HG02840 (cell line): Measurements from ENCODE around the gene AIFM2.
A peak's percentile ranks its signal among the peaks of the same experiment; 100 is the strongest.

Source experiments
- ATAC-seq: cut with Tn5 transposase; IDR thresholded peaks from one replicate; pipeline ENCODE4 v1.9.1; 2021; ENCODE audit warnings: mild to moderate bottlenecking, moderate library complexity, moderate number of reproducible peaks; ENCODE audit not compliant: unreplicated experiment, low FRiP score

Gene AIFM2

DNA sequence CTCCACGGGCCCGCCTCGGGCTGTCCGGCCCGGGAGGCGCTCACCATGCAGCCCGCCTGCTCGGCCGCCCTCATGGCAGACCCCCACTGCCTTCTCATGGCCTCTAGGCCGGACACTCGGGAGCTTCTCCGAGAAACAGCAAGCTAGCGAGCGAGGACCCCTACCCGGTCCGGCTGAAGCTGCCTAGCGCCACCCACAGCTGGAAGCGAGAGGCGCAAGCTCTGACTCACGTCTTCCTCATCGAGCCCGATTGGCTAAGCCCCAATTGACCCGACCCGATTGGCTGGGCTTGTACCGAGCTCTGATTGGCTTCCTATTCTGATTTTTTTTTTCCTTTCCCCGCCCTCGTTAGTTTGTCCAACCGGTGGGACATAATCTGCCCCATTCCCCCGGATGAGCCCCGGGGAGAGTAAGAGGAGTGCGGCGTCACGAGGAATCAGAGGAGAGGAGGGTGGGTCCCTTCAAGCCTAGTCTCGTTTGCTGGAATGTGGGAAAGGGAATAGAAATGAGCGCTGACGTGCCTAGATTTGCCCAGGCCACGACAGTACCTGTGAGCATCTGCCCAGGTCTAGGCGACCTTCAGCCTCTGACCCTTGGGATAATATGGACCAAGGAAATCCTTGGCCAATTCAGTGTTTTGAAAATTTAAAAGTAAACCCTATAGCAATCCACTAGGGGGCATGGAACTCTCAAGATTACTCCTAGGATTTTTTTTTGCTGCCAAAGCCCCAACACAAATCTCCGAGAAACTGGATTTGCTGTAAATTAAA is 14.0 kb upstream of the AIFM2 start, which contains the start of gene TYSND1:
Gene TYSND1, minus strand, starts transcription at position 212 of the 770 bp plus-strand sequence. Its CDS starts 114 bp downstream, at position 98.
- peak; percentile 92 for ATAC-seq

DNA sequence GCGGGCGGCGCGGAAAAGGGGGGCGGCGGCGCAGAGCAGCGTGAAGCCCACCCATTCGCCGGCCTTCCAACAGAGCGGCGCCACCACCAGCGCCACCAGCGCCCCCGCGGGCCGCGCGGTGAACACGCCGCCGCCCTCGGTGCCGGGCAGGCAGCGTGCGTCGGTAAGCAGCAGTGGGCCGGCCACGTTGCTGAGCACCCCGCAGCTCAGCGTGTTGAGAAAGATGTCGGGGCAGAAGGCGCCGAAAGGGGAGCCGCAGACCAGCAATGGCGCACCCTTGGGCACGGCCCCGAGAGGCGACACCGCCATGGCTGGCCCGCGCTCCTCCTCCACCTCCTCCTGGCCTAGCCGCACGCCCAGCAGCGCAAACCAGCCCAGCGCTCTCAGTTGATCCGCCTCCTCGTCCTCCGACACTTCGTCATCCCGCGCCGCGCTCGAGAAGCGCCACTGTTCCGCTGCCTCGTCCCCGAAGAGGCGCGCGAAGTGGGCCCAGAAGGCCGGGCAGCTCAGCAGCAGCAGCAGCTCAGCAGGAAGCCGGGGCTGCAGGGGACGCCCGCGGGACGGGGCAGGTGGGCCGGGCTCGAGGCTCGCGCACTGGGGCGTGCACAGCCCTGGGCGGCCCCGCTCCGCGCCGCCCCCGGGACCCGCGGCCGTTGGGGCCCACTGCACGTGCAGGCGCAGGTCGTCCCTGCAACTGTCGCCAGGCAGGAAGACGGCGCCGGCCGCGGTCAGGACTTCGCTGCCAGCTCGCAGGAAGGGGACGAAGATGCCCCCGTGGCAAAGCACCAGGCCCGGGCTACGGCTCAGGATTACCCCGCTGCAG is 13.3 kb upstream of the AIFM2 start:
- ATAC-seq, result peak; percentile 49

DNA sequence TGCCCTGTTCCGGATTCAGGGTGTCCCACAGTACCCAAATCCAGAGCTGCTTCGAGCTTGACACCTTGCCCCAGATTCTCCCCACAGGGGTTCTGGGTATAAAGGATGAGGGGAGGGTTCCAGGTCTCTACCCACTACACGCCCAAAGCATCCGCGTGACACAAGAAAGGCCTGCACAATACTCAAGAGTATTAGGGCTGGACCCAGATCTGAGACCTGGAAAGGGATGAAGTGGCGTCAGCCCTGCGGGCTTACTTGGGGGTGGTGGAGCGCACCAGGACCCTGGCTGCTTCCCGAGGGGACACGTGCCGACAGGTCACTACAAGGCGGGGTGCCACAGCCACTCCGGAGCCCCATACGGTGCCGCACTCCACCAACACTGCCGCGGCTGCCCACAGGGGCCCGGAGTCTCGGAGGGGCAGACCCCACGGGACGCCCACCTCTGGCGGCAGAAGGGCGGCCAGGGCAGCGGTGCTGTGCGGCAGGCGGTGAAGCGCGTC is 12.6 kb upstream of the AIFM2 start:
- peak; percentile 3 for ATAC-seq

DNA sequence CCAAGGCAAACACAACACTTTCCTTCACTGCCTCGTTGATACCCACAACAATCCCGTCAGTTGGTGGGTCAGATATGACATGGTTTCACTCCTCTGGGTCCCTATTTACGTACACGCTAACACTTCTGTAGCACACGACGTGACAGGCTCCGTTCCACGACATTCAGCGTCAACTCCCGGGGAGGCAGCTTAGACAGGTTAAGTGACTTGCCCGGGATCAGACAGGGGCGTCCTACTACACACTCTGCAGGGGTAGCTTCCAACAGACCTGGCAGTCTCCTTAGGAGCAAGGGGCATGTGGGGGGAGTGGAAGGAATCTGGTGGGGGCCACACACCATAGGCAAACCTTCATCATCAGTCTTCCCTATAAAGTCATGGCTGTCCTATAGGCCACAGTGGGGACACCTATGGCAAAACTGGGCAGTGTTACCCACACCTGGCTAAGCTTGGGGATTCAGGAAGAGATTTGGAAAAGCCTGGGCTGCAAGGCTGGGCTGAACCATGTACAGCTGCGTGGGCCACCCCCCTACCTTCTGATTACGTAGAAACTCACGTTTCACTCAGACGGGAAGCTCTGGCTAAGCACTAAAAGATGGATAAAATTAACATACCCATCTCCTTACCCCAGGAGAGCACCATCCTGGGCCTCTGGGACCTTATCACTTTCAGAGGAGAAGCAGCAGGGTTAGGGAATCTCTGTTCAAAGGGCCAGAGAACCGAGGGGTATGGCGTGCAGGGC is 11.9 kb upstream of the AIFM2 start:
- ATAC-seq, result no peak

DNA sequence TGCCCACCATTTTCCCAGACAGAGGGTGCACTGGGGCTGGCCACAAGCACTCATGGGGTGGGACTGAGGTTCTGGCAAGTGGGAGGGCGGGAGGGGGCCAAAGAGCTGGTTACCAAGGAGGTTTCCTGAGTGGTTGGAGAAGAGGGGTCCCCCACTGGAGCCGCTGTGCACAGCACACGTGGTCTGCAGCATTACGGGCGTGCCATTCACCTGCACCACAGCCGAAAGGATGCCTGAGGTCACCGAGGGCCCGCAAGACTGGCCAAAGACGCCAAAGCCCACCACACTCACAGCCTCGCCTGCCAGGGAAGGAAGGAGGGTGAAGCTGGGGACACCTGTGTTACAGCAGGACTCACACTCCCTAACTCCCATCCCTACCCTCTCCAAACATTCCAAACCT is 9.9 kb upstream of the AIFM2 start:
- ATAC-seq, result no peak

DNA sequence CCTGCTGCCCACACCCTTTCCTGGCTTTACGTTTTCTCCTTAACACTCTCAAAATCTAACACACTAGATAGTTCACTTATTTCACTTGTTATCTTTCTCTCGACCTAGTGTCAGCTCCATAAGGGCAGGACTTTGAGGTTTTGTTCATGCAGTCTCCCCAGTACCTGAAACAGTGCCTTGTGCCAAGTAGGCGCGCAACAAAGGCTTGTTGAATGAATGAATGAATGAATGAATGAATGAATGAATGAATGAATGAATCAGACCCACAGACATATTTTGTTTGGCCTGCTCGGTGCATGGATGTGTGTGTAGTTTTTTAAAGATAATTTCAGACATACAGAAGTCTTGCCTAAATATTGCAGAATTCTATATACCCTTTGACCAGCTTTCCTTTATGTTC is 7.7 kb upstream of the AIFM2 start:
- no peak for ATAC-seq

DNA sequence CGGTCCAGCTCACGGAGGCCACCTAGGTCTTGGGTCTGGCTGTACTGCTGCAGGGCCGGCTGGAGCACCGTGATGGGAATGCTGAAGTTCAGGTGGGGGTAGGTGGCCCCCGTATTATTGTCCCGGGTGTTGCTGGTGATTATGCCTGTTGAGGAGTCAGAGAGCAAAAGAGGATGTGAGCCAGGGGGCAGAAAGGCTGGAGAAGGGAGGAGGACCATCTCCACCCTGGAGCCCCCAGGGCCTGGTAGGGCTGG is 7.3 kb upstream of the AIFM2 start:
- no peak for ATAC-seq

DNA sequence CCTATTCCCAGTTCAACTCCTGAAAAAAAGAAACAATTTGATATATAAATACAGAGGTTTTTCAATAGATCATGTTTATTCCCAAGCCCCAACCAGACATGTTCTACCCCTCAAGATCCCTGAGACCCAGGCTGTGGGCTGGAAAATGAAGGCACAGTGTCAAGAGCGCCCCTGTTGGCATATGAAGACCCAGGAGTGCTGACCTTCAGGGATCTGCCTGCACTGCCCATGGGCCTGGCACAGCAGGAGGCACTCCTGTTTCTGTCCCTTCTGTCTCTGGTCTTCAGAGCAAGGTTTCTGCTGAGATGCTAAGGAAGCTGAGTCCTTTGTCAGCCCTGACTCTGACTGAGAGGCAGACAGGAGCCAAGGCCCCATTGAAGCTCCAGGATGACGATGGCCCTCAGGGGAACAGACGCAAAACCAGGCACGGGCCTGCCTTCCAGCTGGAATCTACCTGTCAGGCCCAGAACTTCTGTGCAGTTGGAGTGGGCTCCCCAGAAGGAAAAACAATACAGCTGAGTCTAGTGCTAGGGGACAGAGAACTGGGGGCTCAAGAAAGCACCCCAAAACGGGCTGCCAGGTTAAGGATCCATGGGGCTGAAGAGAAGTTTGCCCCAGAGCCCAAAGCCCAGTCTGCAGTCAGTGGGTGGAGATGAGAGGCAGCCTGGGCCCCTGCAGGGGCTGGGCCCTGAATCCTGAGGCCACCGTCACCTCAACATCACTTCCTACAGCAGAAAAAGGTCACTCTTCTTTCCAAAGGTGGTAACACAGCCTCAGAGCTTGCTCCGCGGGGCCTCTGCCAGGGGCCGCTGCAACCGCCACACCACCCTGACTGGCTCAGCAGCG is 6.7 kb upstream of the AIFM2 start:
- no peak for ATAC-seq

DNA sequence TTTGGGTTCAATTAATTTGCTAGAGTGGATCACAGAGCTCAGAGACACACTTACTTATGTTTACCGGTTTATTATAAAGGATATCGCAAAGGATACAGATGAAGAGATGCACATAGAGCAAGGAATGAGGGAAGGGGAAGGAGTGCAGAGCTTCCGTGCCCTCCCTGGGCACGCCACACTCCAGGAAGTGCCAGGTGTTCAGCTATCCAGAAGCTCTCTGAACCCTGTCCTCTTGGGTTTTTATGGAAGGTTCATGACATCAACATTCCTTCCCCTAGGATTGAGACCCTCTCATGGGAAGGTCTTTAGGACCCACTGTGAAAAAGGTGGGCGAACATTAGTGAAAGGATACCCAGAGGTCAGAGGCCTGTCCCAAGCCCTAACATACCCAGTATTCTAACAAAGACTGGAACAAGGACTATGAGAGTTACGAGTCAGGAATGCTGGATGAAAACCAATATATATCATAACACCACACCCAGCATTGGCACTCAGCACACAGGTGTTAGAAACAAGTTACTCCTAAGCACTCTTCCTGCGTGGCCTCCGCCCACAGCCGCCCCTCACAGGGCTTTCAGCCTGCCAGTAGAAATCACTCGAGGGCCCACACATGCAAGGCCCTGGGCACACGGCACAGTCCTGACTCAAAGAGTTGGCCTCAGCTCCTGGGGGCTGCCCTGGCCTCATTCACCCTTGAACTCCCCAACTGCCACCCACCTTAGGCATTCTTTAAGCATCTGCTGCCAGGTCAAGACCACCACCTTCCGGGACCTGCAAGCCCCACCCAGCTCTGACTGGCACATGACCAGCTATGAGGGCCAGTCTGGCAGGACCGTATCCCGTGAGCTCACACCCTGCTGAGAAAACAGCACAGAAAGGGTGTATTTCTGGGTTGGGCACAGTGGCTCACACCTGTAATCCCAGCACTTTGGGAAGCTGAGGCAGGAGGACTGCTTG is 5.6 kb upstream of the AIFM2 start:
- ATAC-seq, result no peak

DNA sequence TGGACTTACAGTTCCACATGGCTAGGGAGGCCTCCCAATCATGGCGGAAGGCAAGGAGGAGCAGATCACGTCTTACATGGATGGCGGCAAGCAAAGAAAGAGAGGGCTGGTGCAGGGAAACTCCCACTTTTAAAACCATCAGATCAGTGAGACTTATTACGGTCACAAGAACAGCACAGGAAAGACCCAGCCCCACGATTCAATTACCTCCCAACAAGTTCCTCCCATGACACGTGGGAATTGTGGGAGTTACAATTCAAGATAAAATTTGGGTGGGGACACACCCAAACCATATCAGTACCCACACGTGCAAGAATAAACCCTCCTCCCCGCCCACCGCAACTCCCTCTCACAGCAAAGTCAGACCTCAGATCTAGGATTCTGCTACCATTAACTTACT is 4.5 kb upstream of the AIFM2 start:
- ATAC-seq, result no peak

DNA sequence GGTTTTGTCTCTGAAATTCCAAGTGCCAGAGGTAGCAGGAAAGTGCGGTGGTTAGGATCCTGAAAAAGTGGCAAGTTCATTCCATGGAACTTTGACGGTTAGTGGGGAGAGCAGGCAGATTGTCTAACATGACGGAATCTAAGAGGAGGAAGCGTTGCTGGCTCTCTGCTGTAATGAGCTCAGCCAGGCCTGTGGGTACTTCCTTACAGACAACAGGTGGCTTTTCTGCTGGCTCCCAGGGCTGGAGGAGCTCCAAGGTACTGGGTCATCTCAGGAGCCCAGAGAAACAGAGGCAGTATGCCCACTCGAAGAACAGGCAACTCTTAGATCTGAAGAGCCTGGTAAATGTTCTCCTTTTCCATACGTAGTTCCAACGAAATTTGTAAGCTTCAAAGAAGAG is 3.1 kb upstream of the AIFM2 start:
- ATAC-seq, result no peak

DNA sequence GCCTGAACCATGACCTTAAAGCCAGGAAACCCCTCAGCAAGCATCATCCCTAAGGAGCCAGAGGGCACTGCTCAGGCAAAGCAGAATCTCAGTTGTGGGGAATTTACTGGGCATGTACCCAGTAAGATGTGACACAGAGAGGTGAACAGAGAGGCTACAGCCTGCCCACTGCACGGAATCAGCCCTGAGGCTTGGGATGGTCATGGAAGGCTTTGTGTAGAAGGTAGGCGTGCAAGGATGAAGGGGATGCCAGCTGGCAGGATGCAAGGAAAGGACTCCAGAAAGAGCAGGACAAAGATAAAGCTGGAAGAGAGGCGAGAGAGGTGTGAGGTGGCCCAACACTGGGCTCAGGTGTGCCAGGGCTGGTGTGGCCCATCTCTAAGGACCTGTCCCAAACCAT is 2.4 kb upstream of the AIFM2 start:
- ATAC-seq, result no peak

DNA sequence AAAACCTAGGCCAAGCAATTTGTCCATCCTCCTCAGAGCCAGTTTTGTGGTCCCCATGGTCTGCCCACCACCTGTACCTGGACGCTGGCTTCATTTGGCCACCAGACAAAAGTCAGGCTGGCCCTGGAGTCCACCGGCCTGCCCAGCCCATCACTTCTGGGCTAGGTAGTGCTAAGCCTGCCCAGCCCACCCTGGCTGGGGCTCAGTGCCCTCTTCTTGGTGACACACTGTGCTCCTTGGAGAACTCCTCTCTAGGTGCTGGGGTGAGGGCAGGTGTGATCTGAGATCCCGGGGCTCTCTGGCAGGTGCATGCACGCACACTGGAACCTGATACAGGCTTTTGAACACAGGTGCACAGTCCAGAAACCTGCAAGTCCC is 1.1 kb downstream of the AIFM2 start:
- no peak for ATAC-seq

DNA sequence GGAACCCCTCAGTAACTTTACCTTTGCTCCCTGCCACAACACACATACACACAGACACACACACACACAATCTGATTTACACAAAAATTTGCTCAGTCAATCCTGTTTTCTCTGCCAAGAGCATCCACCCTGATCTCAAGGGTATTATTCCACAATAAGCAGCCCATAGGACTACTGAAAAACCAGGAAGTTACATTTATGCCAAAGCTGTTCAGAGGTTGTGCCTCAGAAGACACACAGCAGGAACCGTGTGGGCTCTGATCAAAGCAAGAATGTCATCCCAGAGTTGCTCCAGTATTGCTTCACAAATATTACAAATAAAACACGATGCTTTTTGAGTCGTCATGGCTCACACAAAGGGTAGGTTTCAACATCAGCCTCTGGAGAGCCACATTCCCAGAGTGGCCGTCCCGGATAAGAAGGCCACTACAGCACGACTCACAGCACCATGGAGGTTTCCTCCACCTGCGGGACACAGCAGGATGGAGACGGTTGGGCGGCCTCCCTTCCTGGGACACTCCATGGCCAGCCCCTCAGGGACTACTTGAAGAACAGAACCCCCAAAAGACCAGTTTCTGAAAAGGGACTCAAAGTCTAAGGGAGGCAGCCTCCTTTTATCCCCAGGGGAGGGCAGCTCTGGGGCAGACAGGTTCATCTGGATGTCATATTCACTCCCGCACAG is 1.6 kb downstream of the AIFM2 start:
- ATAC-seq, result no peak

DNA sequence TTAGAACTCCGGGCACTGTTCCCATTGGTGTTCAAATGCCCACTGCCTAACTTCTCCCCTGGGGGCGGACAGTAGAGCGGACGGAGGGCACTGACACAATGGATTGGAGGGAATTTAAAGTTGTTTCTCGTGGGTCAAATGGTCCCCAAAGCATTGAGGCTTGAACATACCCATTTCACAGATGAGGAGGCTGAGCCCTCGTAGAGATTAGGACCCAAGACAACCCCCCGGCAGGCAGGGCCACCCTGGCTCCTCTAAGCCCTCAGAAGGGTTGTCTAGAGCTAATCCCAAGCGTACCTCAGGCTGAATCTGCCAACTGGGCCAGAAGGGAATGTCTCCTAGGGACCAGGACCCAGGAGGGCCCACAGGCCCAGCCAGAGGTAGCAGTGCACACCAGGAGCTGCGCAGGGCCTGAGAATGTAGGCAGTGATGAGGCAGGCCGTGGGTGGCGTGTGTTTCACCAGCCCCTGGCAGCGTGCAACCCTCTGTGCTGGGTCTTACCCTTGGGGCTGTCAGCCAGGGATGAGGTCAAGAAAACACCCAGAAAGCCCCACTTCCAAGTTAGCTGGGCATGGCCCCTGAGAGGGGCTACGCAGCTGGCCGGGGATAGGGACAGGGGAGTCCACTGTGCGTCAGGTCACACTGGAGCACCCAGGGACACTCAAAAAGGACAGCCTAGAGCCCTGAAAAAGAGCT is 5.8 kb downstream of the AIFM2 start:
- ATAC-seq, result no peak

DNA sequence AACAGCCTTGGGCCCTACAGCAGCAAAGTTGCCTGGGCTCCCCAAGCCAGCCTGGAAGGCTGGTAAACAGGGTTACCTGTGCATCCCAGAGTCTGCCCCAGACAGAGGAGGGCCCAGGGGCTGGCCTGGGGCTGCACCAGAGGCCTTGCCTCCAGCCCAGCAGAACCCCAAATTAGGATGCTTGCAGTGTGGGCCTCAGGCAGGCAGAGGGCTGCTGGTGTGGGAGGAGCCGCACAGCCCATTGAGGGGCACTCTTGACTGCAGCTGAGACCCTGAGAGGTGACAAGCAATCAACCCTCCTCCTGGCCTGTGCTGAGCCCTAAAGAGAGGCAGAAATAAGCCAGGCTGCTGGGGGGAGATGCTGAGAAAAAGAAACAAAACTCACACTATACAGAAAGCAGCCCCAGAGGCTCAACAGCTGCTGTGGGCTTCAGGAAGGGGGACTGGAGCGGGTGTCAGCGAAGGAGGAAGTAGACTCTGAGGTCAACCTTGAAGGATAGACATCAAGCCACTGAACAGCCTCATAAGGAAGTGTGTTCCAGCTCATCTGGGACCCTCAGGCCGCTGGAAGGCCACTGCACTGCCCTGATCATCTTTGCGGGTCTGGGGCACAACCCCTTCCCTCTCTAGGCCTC is 6.6 kb downstream of the AIFM2 start:
- no peak for ATAC-seq

DNA sequence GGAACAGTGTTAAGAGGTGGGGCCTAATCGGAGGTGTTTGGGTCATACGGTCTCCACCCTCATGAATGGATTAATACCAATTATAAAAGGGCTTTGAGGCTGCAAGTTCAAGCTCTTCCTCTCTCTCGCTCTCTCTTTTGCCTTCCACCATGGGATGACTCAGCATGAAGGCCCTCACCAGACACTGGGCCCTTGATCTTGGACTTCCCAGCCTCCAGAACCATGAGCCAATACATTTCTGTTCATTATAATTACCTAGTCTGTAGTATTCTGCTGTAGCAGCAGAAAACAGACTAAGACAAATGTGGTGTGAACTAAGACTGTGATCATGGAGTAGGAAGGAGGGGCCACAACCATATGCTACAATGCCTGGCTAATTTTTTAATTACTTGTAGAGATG is 7.7 kb downstream of the AIFM2 start:
- no peak for ATAC-seq

DNA sequence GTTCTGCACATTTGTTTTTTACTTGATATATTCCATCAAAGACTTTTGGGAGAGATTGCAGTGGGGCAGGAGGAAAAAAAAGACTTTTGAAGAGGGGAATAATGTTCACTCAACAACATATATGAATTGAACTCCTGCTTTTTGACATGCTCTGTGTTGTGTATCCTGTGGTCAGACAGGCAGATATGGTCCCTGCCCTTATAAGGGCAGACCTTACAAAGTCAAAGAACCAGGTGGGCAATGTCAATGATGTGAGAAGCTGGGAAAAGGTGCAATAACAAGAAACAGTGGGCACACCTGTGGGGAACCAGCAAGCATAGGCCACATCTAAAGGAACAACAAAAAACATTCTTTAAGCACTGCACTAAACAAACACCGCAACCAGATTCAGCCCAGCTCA is 8.2 kb downstream of the AIFM2 start:
- ATAC-seq, result no peak
